Keratinocyte (primary cell): Measurements from ENCODE around the gene H1-8. TPM values are rescaled to one million over a fixed set of nuclear protein-coding genes. Genes with fewer than 3 reads are reported as not detected.

Experiments
- DNase-seq: peaks from one replicate; pipeline ENCODE4 v3.0.0-alpha.2; 2011; ENCODE audit warnings: low read depth, missing footprints, low spot score
- FAIRE-seq: peaks from 2 replicates; lab custom pipeline; 2011; peaks lifted over from hg19 to GRCh38; lab: Jason Lieb, UNC
- H2AFZ ChIP-seq: 2 replicates; pipeline ENCODE4 v1.6.0; 2012; ENCODE audit warnings: low read length, control low read depth, inconsistent platforms; ENCODE audit not compliant: control insufficient read depth
- H3K27ac ChIP-seq: 2 replicates; pipeline ENCODE4 v1.5.1; 2011; ENCODE audit warnings: low read length; ENCODE audit not compliant: control insufficient read depth, insufficient read depth
- H3K27me3 ChIP-seq: 3 replicates; pipeline ENCODE4 v1.6.0; 2011; ENCODE audit warnings: low read length; ENCODE audit not compliant: control insufficient read depth, insufficient read depth; ENCODE audit errors: extremely low read depth
- H3K36me3 ChIP-seq, 2 experiments: 2 replicates in 1 of 2; 3 replicates in 1 of 2; pipeline ENCODE4 v1.5.1; 2011; ENCODE audit warnings: low read length in 2 of 2, mild to moderate bottlenecking in 1 of 2; ENCODE audit not compliant: control insufficient read depth in 2 of 2, insufficient read depth in 2 of 2; ENCODE audit errors: extremely low read depth in 1 of 2
- H3K4me1 ChIP-seq: 3 replicates; pipeline ENCODE4 v1.5.1; 2011; ENCODE audit warnings: low read length; ENCODE audit not compliant: control insufficient read depth, insufficient read depth; ENCODE audit errors: extremely low read depth
- H3K4me2 ChIP-seq: 3 replicates; pipeline ENCODE4 v1.6.0; 2011; ENCODE audit warnings: low read depth, low read length; ENCODE audit not compliant: control insufficient read depth, insufficient read depth; ENCODE audit errors: extremely low read depth
- H3K4me3 ChIP-seq, 3 experiments: fragments of 200-600 bp in 1 of 3; sonication (generic) in 1 of 3; 2 replicates in 2 of 3; 3 replicates in 1 of 3; pipeline ENCODE4 v1.5.1; 2011 to 2016; ENCODE audit warnings: low read length in 3 of 3, mild to moderate bottlenecking in 3 of 3, control low read depth in 2 of 3, inconsistent platforms in 1 of 3, low read depth in 1 of 3, mixed read lengths in 1 of 3, mixed run types in 1 of 3, moderate library complexity in 1 of 3; ENCODE audit not compliant: control insufficient read depth in 2 of 3, insufficient read depth in 2 of 3; ENCODE audit errors: extremely low read depth in 1 of 3
- H3K79me2 ChIP-seq: 2 replicates; pipeline ENCODE4 v1.6.0; 2012; ENCODE audit warnings: low read length; ENCODE audit not compliant: control insufficient read depth, insufficient read depth
- H3K9ac ChIP-seq: 3 replicates; pipeline ENCODE4 v1.6.0; 2011; ENCODE audit warnings: low read length; ENCODE audit not compliant: control insufficient read depth, insufficient read depth; ENCODE audit errors: extremely low read depth
- H3K9me1 ChIP-seq: 3 replicates; pipeline ENCODE4 v1.6.0; 2011; ENCODE audit warnings: low read length; ENCODE audit not compliant: control insufficient read depth, insufficient read depth; ENCODE audit errors: extremely low read depth
- H3K9me3 ChIP-seq: 2 replicates; pipeline ENCODE4 v1.5.1; 2012; ENCODE audit warnings: low read depth, low read length; ENCODE audit not compliant: control insufficient read depth
- H4K20me1 ChIP-seq: 3 replicates; pipeline ENCODE4 v1.6.0; 2011; ENCODE audit warnings: low read length; ENCODE audit not compliant: control insufficient read depth, insufficient read depth; ENCODE audit errors: extremely low read depth
- EZH2 ChIP-seq: IDR thresholded peaks from one replicate; pipeline ENCODE4 v1.6.1; 2012; ENCODE audit warnings: inconsistent platforms, mild to moderate bottlenecking, low read length, moderate library complexity
- dilution Hi-C: fragments of 300-500 bp; cut with MboI; formaldehyde crosslinking; loops from one replicate; pipeline ENCODE4 v1.7.0; 2020; ENCODE audit warnings: low sequenced_read_pairs; ENCODE audit not compliant: extremely low pct_ligation_motif_present
- polyA plus RNA-seq, 5 experiments: library from polyadenylated mRNA; depleted of rRNA in 3 of 5; stranded (reverse) in 3 of 5; stranded (forward) in 1 of 5; unstranded in 1 of 5; fragments of >200 nt; gene quantifications; 1 replicate in 1 of 5; 2 replicates in 3 of 5; 3 replicates in 1 of 5; pipeline versions ENCODE4 v1.2.1 to v1.2.3, GENCODE V29; 2011 to 2012; ENCODE audit warnings: missing spikeins in 2 of 5, low read depth in 1 of 5, low replicate concordance in 1 of 5
- TF ChIP-seq, protein P1 (sequence below), 3 experiments: IDR thresholded peaks in 1 of 3; conservative IDR thresholded peaks in 1 of 3; optimal IDR thresholded peaks in 1 of 3; 2 replicates in 2 of 3; 3 replicates in 1 of 3; pipeline versions ENCODE3 to v1.5.1; 2011; ENCODE audit warnings: low read length in 3 of 3, mild to moderate bottlenecking in 3 of 3, moderate library complexity in 2 of 3, control low read depth in 1 of 3, inconsistent platforms in 1 of 3; ENCODE audit not compliant: insufficient read depth in 2 of 3; ENCODE audit errors: extremely low read depth in 1 of 3

Gene H1-8
- polyA plus RNA-seq, 1 donor (not counting 4 experiments of a cell fraction or from before 2014, with no cell fraction given) = not detected

DNA sequence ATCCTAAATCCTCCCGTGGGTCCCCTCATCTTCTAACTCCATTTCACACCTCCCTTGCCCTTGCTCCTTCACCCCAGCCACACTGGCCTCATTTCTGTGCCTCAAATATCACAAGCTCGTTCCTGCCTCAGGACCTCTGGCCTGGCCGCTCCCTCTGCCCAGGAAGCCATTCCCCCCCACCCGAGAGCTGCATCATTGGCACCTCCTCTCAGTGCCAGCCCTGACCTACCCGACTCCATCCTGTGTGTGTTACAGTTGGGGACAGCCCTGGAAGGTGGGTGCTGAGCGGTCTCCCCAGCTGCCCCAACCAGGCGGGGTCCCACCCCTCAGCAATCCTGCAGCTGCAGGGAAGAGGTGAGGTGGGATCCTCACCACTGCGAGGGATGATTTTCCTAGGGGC, 49.0 kb downstream of the H1-8 start:
- H3K27ac ChIP-seq = no peak overlapping the region
- H3K4me3 ChIP-seq = no peak overlapping the region
- no peaks in the 10 kb centered on the region for H3K79me2 ChIP-seq
- dilution Hi-C loops = no loop called here
- no peak for FAIRE-seq
- no peak overlapping the region for H3K9ac ChIP-seq
- H4K20me1 ChIP-seq = no peaks in the 10 kb centered on the region
- no peaks in the 10 kb centered on the region for H3K36me3 ChIP-seq
- DNase-seq = no peak
- peaks cover 6% of the 10 kb centered on the region for H3K4me1 ChIP-seq
- no peaks in the 10 kb centered on the region for H3K9me1 ChIP-seq
- no peaks in the 10 kb centered on the region for H3K9me3 ChIP-seq
- no peak overlapping the region for H3K4me2 ChIP-seq
- no peak overlapping the region for H2AFZ ChIP-seq
- no peak for TF ChIP-seq EZH2
- TF ChIP-seq, protein P1, sequence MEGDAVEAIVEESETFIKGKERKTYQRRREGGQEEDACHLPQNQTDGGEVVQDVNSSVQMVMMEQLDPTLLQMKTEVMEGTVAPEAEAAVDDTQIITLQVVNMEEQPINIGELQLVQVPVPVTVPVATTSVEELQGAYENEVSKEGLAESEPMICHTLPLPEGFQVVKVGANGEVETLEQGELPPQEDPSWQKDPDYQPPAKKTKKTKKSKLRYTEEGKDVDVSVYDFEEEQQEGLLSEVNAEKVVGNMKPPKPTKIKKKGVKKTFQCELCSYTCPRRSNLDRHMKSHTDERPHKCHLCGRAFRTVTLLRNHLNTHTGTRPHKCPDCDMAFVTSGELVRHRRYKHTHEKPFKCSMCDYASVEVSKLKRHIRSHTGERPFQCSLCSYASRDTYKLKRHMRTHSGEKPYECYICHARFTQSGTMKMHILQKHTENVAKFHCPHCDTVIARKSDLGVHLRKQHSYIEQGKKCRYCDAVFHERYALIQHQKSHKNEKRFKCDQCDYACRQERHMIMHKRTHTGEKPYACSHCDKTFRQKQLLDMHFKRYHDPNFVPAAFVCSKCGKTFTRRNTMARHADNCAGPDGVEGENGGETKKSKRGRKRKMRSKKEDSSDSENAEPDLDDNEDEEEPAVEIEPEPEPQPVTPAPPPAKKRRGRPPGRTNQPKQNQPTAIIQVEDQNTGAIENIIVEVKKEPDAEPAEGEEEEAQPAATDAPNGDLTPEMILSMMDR (optimal IDR thresholded peaks at IDR 0.05 in 1 of 3, IDR thresholded peaks at IDR 0.05 in 1 of 3, conservative IDR thresholded peaks at IDR 0.05 in 1 of 3; ENCODE audit: extremely low read depth in 1 of 3, insufficient read depth in 2 of 3, low read length in 3 of 3) = no peak
- H3K27me3 ChIP-seq = no peaks in the 10 kb centered on the region

DNA sequence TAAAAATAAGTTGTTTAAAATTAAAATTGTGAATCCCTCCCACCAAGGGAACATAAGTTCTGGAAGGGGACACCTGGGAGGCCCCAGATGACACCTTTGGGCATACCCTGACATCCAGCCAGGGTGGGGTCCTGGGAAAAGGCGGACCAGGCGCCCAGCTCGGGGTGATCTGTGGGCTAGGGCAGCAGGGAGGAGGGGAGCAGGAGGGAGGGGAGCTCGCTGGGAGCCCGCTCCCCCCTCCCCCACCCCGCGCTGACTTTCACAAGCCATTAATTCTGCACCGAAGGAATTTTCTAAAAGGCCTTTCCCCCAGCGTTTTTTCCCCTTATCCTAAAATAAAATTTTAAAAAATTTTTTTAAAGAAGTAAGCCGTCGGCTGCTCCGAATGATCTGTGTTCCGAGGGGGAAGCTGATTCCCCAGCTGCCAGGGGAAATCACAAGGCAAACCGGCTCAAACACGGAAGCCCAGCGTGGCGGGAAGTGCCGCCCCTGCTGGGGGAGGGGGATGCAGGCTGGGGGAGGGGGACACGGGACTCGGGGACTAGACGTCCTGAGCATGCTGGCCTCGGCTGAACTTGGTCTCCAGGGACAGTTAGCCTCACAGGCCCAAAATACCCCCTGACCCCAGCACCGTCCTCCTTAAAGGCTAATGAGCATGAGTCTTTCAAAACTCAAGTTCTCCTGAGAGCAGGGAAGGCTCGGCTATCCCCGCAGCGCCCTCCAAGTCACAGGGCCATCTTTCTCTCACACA, 49.6 kb downstream of the H1-8 start:
- no peaks in the 10 kb centered on the region for H3K79me2 ChIP-seq
- H3K4me1 ChIP-seq = no peaks in the 10 kb centered on the region
- H3K9me1 ChIP-seq = no peaks in the 10 kb centered on the region
- H4K20me1 ChIP-seq = no peaks in the 10 kb centered on the region
- H3K4me2 ChIP-seq = no peak overlapping the region
- no peaks in the 10 kb centered on the region for H3K27me3 ChIP-seq
- H3K9ac ChIP-seq = no peak overlapping the region
- no peak overlapping the region for H3K27ac ChIP-seq
- no peaks in the 10 kb centered on the region for H3K9me3 ChIP-seq
- FAIRE-seq = no peak
- TF ChIP-seq EZH2 = no peak
- TF ChIP-seq, protein P1 (optimal IDR thresholded peaks at IDR 0.05 in 1 of 3, IDR thresholded peaks at IDR 0.05 in 1 of 3, conservative IDR thresholded peaks at IDR 0.05 in 1 of 3; ENCODE audit: extremely low read depth in 1 of 3, insufficient read depth in 2 of 3, low read length in 3 of 3) = no peak
- H3K4me3 ChIP-seq = no peak overlapping the region
- DNase-seq = no peak
- dilution Hi-C loops = no loop called here
- no peaks in the 10 kb centered on the region for H3K36me3 ChIP-seq
- H2AFZ ChIP-seq = no peak overlapping the region
